GM12864 (cell line): Measurements from ENCODE around the gene TMEM167A.

Experiments
- DNase-seq: peaks from one replicate; pipeline ENCODE4 v3.0.0-alpha.2; 2011; ENCODE audit warnings: low read depth
- H3K4me3 ChIP-seq: 2 replicates; pipeline ENCODE4 v1.5.1; 2011; ENCODE audit warnings: mild to moderate bottlenecking, low read depth, low read length, control low read depth
- TF ChIP-seq, protein P1 (sequence below): IDR thresholded peaks from 2 replicates; pipeline ENCODE4 v1.5.1; 2011; ENCODE audit warnings: low read depth, mild to moderate bottlenecking, moderate library complexity, low read length, control low read depth, inconsistent platforms; ENCODE audit errors: missing control alignments

TMEM167A gene

DNA sequence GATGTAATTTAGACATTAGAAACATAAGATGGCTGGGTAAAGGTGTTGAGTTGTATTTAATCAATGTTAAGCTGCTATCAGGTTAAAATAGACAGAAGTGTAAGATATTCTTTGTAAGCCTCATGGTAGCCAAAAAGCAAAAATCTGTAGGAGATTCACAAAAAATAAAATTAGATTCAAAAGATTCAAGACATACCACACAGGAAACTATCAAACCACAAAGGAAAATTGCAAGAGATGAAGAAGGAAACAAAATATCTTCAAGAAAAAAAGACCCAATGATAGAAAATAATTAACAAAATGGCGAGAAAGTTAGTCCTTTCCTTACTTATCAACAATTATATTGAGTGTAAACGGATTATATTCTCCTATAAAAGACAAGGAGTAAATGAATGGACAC, 15.4 kb upstream of the TMEM167A start:
- H3K4me3 ChIP-seq = no peak overlapping the region
- TF ChIP-seq, protein P1, sequence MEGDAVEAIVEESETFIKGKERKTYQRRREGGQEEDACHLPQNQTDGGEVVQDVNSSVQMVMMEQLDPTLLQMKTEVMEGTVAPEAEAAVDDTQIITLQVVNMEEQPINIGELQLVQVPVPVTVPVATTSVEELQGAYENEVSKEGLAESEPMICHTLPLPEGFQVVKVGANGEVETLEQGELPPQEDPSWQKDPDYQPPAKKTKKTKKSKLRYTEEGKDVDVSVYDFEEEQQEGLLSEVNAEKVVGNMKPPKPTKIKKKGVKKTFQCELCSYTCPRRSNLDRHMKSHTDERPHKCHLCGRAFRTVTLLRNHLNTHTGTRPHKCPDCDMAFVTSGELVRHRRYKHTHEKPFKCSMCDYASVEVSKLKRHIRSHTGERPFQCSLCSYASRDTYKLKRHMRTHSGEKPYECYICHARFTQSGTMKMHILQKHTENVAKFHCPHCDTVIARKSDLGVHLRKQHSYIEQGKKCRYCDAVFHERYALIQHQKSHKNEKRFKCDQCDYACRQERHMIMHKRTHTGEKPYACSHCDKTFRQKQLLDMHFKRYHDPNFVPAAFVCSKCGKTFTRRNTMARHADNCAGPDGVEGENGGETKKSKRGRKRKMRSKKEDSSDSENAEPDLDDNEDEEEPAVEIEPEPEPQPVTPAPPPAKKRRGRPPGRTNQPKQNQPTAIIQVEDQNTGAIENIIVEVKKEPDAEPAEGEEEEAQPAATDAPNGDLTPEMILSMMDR = no peak
- no peak for DNase-seq

GRCh38 chr5:83090169-83090568, 13.0 kb upstream of the TMEM167A start:
- H3K4me3 ChIP-seq = no peak overlapping the region
- no peak for DNase-seq
- TF ChIP-seq, protein P1 = no peak

DNA sequence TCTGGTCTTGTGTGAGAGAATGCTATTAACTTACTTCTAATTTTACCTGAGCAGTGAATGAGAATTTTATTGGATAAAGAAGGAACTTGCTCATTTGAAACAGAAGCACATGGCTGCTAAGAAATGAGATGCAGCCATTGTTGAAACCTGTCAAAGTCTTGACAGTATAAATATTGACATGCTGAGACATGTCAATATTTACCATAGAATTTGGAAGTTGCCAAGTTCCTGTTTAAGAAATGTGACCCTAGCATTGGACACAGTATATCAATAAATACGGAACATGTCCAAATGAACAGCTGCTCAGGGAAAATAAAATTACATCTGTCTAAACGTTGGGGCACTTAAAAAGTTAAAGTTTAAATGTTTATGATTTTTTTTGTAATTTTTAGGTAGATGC, 7.9 kb upstream of the TMEM167A start:
- TF ChIP-seq, protein P1 = no peak
- H3K4me3 ChIP-seq = no peak overlapping the region
- DNase-seq = no peak

- no peak overlapping the region for H3K4me3 ChIP-seq
- no peak for DNase-seq
- TF ChIP-seq, protein P1 = no peak
Measured at GRCh38 chr5:83084336-83084735, 7.1 kb upstream of the TMEM167A start.

DNA sequence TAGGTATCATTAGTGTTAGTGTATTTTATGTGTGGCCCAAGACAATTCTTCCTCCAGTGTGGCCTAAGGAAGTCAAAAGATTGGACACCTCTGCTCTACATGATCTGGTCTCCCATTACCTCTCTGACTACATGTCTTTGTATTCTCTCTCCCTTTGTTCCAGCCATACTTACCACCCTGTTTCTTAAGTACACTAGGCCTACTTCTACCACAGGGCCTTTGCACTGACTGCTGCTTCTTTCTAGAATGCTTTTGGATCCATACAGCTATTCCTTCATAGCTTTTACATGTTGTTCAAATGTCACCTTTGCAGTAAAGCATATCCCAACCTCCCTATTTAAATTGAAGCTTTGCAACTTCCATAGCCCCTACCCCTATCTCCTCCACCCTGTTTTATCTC, 5.6 kb upstream of the TMEM167A start:
- H3K4me3 ChIP-seq = no peak overlapping the region
- DNase-seq = no peak
- TF ChIP-seq, protein P1 = no peak

DNA sequence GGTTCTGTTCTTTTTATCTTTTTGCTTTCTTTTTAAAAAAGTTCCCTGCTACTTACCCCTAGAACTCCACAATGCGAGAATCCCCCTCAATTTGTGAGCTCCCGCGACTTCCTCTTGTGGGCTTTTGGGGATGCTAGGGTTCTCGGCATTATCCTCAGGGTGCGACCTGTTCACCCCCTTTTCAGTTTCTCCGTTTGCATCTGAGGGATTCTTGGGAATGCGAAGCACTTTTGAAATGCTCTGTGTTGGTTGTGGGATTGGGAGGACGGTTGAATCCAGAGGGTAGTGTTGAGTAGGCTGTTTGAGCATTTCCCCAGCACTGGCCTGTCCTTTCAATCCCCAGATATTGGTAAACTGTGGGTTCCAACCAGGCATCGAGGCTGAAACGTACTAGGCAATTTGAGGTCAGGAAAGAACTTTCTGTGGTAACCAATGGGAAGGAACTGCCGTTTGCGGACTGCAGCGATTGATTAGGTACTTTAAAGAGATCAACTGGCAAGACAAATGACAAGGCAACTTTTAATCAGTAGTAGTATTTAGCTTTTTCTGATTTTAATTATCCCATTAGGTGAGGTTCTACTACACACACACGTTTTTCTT, 568 bp upstream of the TMEM167A start:
- TF ChIP-seq, protein P1 = no peak
- peak overlapping the region; percentile 51 for H3K4me3 ChIP-seq
- DNase-seq = peak; percentile 15

GRCh38 chr5:83072966-83073365, 4.2 kb downstream of the TMEM167A start:
- DNase-seq = no peak
- H3K4me3 ChIP-seq = no peak overlapping the region
- TF ChIP-seq, protein P1 = no peak
